Heart left ventricle (tissue), 13 donors: ENCODE data around the gene CDH10.

Source experiments
- CTCF ChIP-seq, 12 donors: fragments of 200-600 bp; sonication (generic) in 4 of 12; IDR thresholded peaks; one replicate each; pipeline versions ENCODE4 v1.5.0 to v1.8.0; 2018 to 2022; ENCODE audit warnings: antibody characterized with exemption in 12 of 12, mild to moderate bottlenecking in 5 of 12
- POLR2A ChIP-seq, 2 donors: fragments of 450-650 bp; IDR thresholded peaks; one replicate each; pipeline ENCODE4 v1.6.1; 2017; ENCODE audit warnings: antibody characterized with exemption in 2 of 2, mild to moderate bottlenecking in 2 of 2, moderate library complexity in 2 of 2
- donor health status: ischemic (EF 13 %, LVEDD 7.1; RV severe dilation, severe dysfunction).
- donor health status: DM: no; HTN: yes; CAD: no.
- donor health status: DM: no; HTN: no; CAD: no.
- donor health status: ischemic (EF 25% LVEDD 6.9; RV normal size, moderate dysfunction).
- donor health status: ischemic (EF 25% LVEDD 5.7; RV mildly dilated, moderate dysfunction).
- donor health status: ischemic (EF 35%, LVEDD 5.7; RV mildly dilated, moderate dysfunction).
- donor health status: nonischemic (EF 11% LVEDD 7.7; RV severe dilation, severe dysfunction).
- donor health status: DM: yes; HTN: yes; CAD: no.
- donor health status: PGD.
- donor health status: ischemic (EF 29% LVEDD 5.4; RV normal size, mild dysfunction).
- donor health status: nonischemic (EF 23%, LVEDD 6.1; RV moderate dilation, normal function).

- TF ChIP-seq CTCF (IDR thresholded peaks at IDR 0.05): no peak
- TF ChIP-seq POLR2A (IDR thresholded peaks at IDR 0.05): no peak
These were observed 139.5 kb downstream of the CDH10 start for GRCh38 chr5:24505258-24505657.
